ENCODE data around the gene DGKI.
"Not testable (repeated sequence)": the region's sequence is repeated elsewhere in the genome, so short reads cannot be mapped to it uniquely, and the experiment has no call there.

Gene DGKI

DNA sequence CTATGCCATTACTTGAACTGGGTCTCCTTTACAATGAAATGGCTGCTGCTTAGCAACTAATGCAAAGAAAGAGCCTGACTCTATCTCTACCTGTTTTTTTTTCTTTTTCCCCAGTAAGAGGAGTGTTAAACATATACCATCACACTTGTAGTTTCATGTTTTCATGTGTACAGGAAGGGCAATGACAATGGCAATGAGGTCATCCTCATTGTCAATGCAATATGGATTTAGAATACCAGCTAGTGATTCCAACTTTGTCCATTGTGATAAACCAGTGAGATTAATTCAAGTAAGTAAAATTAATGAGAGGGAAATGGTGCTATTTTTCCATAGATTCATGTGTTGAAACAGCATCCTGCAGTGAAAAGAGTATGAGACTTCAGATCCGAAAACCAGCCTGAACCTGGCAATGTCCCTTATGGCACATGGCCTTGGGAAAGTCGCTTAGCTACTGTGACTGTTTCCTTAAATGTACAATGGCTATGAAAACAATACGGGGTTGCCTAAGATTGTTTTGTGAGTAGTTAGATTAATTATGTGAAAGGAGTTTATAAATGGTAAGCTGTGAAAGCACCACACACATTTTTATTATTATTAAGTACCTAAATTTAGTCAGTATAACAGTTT, 11.2 kb downstream of the DGKI start:
- DNase-seq (ENCODE audit: low spot score) = no peak

- DNase-seq (ENCODE audit: low spot score) = no peak
These were observed 12.2 kb downstream of the DGKI start for GRCh38 chr7:137834552-137834951.

- DNase-seq (ENCODE audit: low spot score) = not testable (repeated sequence)
These were observed 13.8 kb downstream of the DGKI start for GRCh38 chr7:137832990-137833389.

- no peak for DNase-seq (ENCODE audit: low spot score)
These were observed 14.4 kb downstream of the DGKI start for GRCh38 chr7:137832382-137832781.

DNA sequence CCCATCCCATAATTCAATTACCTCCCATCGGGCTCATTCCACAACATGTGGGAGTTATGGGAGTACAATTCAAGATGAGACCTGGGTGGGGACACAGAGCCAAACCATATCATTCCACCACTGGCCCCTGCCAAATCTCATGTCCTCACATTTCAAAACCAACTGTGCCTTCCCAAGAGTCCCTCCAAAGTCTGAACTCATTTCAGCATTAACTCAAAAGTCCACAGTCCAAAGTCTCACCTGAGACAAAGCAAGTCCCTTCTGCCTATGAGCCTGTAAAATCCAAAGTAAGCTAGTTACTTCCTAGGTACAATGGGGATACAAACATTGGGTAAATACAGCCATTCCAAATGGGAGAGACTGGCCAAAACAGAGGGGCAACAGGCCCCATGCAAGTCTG, 15.2 kb downstream of the DGKI start:
- not testable (repeated sequence) for DNase-seq (ENCODE audit: low spot score)

DNA sequence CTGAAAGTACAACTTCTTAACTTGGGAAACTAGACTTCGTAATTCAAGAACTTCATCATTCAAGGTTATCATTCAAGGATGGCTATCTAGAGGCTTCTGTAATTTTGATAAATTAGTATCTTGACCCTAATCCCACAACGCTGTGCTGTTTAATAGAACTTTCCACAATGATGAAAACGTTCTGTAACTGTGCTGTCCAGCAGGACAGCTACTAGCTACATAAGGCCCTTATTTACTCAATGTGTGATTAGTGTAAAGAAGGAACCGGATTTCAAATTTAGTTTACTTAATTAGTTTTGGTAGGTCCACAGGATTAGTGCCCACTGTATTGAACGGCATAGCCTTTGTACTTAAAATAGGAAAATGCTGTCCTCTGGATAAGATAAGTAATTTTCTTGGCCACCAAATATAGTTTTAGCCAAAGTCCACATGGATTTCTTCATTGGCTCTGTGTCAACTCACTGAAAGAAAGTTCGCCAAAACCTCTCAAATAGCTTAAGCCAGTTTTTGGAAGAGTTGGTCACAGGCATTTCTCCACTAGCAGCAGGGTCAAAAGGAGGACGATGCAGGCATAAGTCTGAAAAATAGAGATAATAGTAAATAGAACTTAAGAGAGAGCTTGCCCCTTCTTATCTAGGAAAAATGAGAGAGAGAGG, 17.3 kb downstream of the DGKI start:
- DNase-seq (ENCODE audit: low spot score) = no peak

- no peak for DNase-seq (ENCODE audit: low spot score)
These were observed 18.3 kb downstream of the DGKI start for GRCh38 chr7:137828456-137828855.

DNA sequence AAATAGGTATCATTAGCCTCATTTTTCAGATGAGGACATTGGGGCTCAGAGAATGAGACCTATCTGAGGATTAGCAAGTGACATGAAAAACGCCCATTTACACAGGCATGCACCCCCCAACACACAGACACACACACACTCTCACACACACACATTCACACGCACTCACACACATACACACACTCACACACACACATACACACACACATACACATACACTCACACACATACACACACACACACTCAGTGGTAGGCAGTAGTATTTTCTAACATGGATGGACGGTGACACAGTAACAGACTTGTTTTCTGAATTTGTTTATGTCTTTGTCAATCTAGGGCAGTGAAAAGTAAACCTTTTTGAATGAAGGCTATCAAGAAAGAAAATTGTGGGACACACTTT, 21.3 kb downstream of the DGKI start:
- DNase-seq (ENCODE audit: low spot score) = no peak

- no peak for DNase-seq (ENCODE audit: low spot score)
These were observed 25.9 kb downstream of the DGKI start for GRCh38 chr7:137820677-137821420.

DNA sequence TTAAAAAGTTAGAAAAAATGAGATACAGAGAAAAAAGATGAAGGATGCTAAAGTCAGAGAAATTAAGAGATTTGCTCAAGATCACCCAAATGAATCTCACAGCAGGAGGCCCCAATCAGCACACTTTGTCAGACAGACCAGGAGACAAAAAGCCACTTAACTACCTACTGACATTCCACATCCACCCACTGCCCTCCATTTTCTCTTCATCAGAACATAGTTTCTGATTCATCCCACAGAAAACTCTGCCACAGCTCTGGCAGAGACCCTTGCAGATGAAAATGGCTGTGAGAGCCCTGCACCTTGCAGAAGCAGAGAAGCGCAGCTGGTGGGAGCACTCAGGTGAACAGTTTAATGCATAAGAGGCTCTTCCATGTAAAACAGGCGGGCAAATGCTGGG, 26.6 kb downstream of the DGKI start:
- DNase-seq (ENCODE audit: low spot score) = no peak

DNA sequence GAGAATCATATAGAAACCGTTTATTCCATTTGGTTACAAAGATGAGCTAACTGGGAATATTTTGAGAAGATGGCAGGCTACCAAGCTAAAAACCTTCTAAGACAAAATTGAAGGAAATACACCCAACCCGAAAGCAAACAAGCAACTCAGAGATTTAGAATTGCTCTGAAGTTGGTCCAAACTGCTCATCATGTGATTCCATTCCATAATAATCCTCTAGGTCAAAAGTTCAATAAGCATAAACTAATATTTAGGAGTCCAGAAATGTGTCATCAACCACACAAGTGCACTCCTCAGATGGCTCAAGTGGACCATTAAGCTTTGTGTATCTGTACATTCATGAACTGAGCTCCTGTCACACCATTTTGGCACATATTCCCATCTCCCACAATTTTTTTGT, 28.7 kb downstream of the DGKI start:
- DNase-seq (ENCODE audit: low spot score) = no peak

GRCh38 chr7:137816696-137817320, 30.0 kb downstream of the DGKI start:
- no peak for DNase-seq (ENCODE audit: low spot score)

DNA sequence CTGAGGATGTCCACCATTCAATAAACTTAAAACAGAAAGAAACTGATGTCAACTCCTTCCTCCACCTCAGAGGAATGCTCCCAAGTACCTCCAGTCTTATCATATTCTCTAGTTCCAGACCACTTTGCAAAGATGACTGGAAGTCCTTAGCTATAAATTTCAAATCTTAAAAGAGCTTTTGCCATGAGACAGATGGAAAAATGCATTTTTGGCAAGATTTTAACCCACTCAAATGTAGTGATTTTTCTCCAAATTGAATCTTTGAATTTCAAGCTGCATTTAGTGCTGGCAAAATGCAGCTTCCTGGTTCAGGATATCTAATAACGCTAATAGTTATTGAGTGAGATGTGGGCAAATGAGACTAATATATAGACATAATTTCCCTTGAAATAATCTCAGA, 33.2 kb downstream of the DGKI start:
- no peak for DNase-seq (ENCODE audit: low spot score)

GRCh38 chr7:137810248-137810647, 36.5 kb downstream of the DGKI start:
- no peak for DNase-seq (ENCODE audit: low spot score)

- no peak for DNase-seq (ENCODE audit: low spot score)
These were observed 41.9 kb downstream of the DGKI start for GRCh38 chr7:137804836-137805235.

DNA sequence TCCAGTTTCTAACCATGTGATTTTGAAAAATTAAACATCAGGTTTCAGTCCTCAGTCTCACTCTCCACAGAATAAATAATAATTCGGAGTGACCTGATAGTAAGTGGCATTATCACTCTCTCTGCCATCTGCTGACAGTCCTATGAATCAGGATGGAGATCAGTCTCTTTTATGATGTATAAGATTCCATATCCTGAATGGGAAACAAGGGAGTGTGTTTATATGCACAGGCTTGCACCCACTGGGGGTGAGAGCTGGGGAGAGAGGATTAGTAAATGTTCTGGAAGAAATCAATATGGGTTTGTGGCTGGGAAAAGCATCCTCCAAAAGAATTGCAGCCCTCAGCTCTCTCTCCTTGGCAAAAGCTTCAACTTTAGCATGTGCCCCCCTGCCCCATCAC, 45.3 kb downstream of the DGKI start:
- DNase-seq (ENCODE audit: low spot score) = no peak

DNA sequence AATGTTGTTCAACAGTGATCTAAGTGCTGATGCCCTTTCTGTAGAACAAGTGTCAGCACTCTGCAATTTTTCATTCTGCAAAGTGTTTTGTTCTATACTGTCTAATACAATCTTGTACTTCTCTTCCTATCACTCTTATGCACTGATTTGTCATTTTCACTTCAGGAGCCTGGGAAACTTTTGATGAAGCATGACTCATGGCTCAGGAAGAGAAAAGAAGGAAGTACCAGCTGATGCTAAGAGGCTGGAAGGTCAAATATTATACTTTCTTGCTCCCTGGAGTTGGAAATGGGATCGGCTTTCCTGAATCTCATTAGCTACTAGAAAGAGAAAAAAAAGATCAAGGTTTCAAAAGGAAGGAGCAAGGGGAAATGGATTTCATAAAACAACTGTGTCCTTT, 45.8 kb downstream of the DGKI start:
- DNase-seq (ENCODE audit: low spot score) = no peak

GRCh38 chr7:137798073-137798763, 48.6 kb downstream of the DGKI start:
- no peak for DNase-seq (ENCODE audit: low spot score)

GRCh38 chr7:137795211-137795610, 51.6 kb downstream of the DGKI start:
- no peak for DNase-seq (ENCODE audit: low spot score)

DNA sequence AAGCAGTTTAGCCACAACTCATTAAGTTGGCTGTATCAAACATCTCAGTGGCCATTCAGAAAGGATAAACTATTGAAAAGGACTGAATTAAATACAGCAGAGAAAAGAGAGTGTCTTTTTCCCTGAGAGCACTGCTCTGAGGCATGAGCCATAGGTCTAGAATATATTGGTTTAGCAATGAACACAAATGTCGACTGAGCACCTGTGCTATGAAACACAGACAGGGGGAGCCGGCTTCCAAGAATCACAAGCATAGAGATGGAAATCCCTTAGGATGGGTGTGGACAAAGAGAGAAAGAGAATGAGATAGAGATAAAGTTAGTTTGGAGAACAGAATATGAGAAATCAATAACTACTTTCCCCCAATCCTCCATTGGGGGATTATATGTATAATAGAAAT, 54.8 kb downstream of the DGKI start:
- no peak for DNase-seq (ENCODE audit: low spot score)

- no peak for DNase-seq (ENCODE audit: low spot score)
These were observed 55.9 kb downstream of the DGKI start for GRCh38 chr7:137790828-137791227.

- no peak for DNase-seq (ENCODE audit: low spot score)
These were observed 57.4 kb downstream of the DGKI start for GRCh38 chr7:137789215-137789882.

All from germinal center (tissue), 1 donor.